Measurements from ENCODE around the gene DUSP8.
A peak's percentile ranks its signal among the peaks of the same experiment; 100 is the strongest.

DUSP8 gene

DNA sequence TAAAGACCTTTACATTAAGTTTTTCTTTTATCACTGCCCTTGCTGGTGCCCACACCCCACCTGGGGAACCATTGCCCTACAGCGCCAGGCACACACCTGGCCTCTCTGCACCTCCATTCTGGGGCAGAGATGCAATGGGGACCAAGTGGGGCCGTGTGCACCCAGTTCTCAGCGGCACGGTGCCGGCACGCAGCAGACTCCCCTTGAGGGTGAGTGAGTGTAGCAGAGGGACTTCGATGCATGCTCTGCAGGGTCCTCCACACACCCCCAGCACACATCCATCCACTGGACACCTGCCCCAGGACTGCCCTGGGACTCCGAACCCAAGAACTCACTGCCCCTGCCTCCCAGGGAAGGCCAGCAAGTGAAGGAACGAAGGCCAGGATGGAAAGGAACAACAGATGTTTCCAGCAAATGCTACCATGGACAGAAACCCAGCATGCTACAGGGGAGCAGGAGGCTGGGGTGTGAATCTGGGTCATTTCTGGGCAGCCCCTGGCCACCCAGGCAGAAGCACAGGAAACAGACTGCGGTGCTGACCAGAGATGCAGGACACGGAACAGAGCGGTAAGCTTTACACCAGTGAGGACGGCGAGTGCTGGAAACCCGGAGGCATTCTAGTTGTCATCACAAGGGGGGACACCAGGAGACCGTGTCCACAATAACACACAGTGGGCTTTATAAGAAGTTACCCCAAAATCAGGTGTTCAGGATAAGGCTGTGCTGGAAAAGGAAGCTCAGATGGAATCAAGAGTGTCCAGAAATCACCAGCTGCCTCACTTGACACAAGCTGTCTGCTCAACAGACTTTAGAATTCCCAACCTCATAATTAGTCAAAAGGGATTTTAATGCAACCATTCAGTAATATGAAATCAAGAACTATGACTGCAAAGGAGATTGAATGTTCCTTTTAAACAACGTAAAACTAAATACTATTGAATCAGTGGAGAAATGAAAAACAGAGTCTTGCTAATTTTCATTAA is 52.8 kb downstream of the DUSP8 start:
- CTCF ChIA-PET = no interaction called here

DNA sequence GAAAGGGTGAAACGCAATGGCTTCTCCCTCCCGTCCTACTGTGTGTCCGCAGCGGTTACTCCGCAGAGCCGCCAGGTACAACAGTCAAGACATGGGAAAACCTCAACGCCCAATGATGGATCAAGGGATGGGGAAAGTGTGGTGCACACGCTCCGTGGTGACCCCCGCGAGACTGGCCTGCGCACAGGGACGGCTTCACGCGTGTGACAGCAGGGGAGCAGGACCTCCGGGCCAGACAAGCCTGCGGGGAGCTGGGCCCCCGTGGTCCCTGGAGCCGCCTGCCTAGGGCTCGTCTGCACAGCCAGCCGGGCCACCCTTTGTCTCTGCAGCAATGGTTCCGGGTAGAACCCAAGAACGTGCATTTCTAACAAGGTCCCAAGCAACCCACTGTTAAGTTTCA is 53.8 kb downstream of the DUSP8 start:
- ChIA-PET POLR2A (no interaction called here), CTCF (no interaction called here)
- no peaks in the 10 kb centered on the region for H3K4me1 ChIP-seq (ENCODE audit: control insufficient read depth, insufficient read depth, low read length)

More for the DNA sequence above, 52.8 kb downstream of the DUSP8 start:
- H3K4me3 ChIP-seq (ENCODE audit: low read depth, low read length) = no peak overlapping the region
- TF ChIP-seq ZNF473 (tag by site-specific recombination; IDR thresholded peaks at IDR 0.05) = no peak
- TF ChIP-seq, protein P1, sequence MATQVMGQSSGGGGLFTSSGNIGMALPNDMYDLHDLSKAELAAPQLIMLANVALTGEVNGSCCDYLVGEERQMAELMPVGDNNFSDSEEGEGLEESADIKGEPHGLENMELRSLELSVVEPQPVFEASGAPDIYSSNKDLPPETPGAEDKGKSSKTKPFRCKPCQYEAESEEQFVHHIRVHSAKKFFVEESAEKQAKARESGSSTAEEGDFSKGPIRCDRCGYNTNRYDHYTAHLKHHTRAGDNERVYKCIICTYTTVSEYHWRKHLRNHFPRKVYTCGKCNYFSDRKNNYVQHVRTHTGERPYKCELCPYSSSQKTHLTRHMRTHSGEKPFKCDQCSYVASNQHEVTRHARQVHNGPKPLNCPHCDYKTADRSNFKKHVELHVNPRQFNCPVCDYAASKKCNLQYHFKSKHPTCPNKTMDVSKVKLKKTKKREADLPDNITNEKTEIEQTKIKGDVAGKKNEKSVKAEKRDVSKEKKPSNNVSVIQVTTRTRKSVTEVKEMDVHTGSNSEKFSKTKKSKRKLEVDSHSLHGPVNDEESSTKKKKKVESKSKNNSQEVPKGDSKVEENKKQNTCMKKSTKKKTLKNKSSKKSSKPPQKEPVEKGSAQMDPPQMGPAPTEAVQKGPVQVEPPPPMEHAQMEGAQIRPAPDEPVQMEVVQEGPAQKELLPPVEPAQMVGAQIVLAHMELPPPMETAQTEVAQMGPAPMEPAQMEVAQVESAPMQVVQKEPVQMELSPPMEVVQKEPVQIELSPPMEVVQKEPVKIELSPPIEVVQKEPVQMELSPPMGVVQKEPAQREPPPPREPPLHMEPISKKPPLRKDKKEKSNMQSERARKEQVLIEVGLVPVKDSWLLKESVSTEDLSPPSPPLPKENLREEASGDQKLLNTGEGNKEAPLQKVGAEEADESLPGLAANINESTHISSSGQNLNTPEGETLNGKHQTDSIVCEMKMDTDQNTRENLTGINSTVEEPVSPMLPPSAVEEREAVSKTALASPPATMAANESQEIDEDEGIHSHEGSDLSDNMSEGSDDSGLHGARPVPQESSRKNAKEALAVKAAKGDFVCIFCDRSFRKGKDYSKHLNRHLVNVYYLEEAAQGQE (tag by site-specific recombination; IDR thresholded peaks at IDR 0.05) = peak; percentile 85
- H3K27ac ChIP-seq (ENCODE audit: extremely low read depth, low read depth, low read length) = no peak overlapping the region
- no peaks in the 10 kb centered on the region for H3K9me3 ChIP-seq (ENCODE audit: control insufficient read depth, insufficient read depth, low read depth, low read length)
- POLR2A ChIA-PET = no interaction called here
- no peaks in the 10 kb centered on the region for H3K36me3 ChIP-seq (ENCODE audit: control insufficient read depth in 2 of 2, insufficient read depth in 1 of 2, low read length in 2 of 2)
- H3K4me1 ChIP-seq (ENCODE audit: control insufficient read depth, insufficient read depth, low read length) = no peaks in the 10 kb centered on the region

More for the DNA sequence above, 53.8 kb downstream of the DUSP8 start:
- TF ChIP-seq ZNF433 (tag by site-specific recombination; IDR thresholded peaks at IDR 0.05; ENCODE audit: low read depth) = no peak
- no peak for TF ChIP-seq ZBTB20 (tag by site-specific recombination; IDR thresholded peaks at IDR 0.05)
- TF ChIP-seq ZNF121 (tag by site-specific recombination; IDR thresholded peaks at IDR 0.05) = no peak
- no peak for TF ChIP-seq ZNF610 (tag by site-specific recombination; IDR thresholded peaks at IDR 0.05; ENCODE audit: borderline replicate concordance)
- no peak for TF ChIP-seq REPIN1 (tag by site-specific recombination; IDR thresholded peaks at IDR 0.05; ENCODE audit: low read depth)
- TF ChIP-seq ZNF266 (tag by site-specific recombination; IDR thresholded peaks at IDR 0.05; ENCODE audit: low read depth) = no peak
- TF ChIP-seq ZNF391 (tag by site-specific recombination; IDR thresholded peaks at IDR 0.05; ENCODE audit: borderline replicate concordance, low read depth) = no peak
- no peak for TF ChIP-seq YY1 (tag by site-specific recombination; IDR thresholded peaks at IDR 0.05)
- TF ChIP-seq ZNF132 (tag by site-specific recombination; IDR thresholded peaks at IDR 0.05; ENCODE audit: borderline replicate concordance) = no peak
- TF ChIP-seq KLF10 (tag by site-specific recombination; IDR thresholded peaks at IDR 0.05) = no peak
- TF ChIP-seq, protein P2, sequence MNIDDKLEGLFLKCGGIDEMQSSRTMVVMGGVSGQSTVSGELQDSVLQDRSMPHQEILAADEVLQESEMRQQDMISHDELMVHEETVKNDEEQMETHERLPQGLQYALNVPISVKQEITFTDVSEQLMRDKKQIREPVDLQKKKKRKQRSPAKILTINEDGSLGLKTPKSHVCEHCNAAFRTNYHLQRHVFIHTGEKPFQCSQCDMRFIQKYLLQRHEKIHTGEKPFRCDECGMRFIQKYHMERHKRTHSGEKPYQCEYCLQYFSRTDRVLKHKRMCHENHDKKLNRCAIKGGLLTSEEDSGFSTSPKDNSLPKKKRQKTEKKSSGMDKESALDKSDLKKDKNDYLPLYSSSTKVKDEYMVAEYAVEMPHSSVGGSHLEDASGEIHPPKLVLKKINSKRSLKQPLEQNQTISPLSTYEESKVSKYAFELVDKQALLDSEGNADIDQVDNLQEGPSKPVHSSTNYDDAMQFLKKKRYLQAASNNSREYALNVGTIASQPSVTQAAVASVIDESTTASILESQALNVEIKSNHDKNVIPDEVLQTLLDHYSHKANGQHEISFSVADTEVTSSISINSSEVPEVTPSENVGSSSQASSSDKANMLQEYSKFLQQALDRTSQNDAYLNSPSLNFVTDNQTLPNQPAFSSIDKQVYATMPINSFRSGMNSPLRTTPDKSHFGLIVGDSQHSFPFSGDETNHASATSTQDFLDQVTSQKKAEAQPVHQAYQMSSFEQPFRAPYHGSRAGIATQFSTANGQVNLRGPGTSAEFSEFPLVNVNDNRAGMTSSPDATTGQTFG (tag by site-specific recombination; IDR thresholded peaks at IDR 0.05; ENCODE audit: borderline replicate concordance) = no peak
- TF ChIP-seq ZNF2 (tag by site-specific recombination; IDR thresholded peaks at IDR 0.05) = no peak
- no peak for TF ChIP-seq ZNF792 (tag by site-specific recombination; IDR thresholded peaks at IDR 0.05)
- TF ChIP-seq, protein P3, sequence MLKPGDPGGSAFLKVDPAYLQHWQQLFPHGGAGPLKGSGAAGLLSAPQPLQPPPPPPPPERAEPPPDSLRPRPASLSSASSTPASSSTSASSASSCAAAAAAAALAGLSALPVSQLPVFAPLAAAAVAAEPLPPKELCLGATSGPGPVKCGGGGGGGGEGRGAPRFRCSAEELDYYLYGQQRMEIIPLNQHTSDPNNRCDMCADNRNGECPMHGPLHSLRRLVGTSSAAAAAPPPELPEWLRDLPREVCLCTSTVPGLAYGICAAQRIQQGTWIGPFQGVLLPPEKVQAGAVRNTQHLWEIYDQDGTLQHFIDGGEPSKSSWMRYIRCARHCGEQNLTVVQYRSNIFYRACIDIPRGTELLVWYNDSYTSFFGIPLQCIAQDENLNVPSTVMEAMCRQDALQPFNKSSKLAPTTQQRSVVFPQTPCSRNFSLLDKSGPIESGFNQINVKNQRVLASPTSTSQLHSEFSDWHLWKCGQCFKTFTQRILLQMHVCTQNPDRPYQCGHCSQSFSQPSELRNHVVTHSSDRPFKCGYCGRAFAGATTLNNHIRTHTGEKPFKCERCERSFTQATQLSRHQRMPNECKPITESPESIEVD (tag by site-specific recombination; IDR thresholded peaks at IDR 0.05) = no peak
- TF ChIP-seq KLF16 (tag by site-specific recombination; IDR thresholded peaks at IDR 0.05) = no peak
- Histone ChIP-seq H3K4me3 (ENCODE audit: low read depth, low read length) (no peak overlapping the region), H3K27ac (ENCODE audit: extremely low read depth, low read depth, low read length) (no peak overlapping the region), H3K36me3 (ENCODE audit: control insufficient read depth in 2 of 2, insufficient read depth in 1 of 2, low read length in 2 of 2) (no peaks in the 10 kb centered on the region), H3K9me3 (ENCODE audit: control insufficient read depth, insufficient read depth, low read depth, low read length) (no peaks in the 10 kb centered on the region)
